Activated CD4-positive, alpha-beta T cell treated with anti-CD3 and anti-CD28 coated beads, Interleukin-2, Interleukin-4, amounts not matched to agents 100 ng/mL and 50 ng/mL, durations not matched to agents 16 hours and 8 hours (primary cell): Measurements from ENCODE around the gene POC1A.

ENCODE experiments used
- DNase-seq: peaks from one replicate; pipeline ENCODE4 v3.0.0-alpha.2; 2020; ENCODE audit warnings: low spot score

POC1A gene

GRCh38 chr3:52084216-52084945, 69.8 kb downstream of the POC1A start:
- DNase-seq = no peak

GRCh38 chr3:52083556-52084087, 70.6 kb downstream of the POC1A start:
- no peak for DNase-seq

- no peak for DNase-seq
Observed at GRCh38 chr3:52082951-52083350, 71.3 kb downstream of the POC1A start.

- DNase-seq = no peak
Observed at GRCh38 chr3:52080830-52081719, 73.1 kb downstream of the POC1A start.

- no peak for DNase-seq
Observed at GRCh38 chr3:52079958-52080357, 74.3 kb downstream of the POC1A start.

GRCh38 chr3:52078781-52079560, 75.3 kb downstream of the POC1A start:
- no peak for DNase-seq

DNA sequence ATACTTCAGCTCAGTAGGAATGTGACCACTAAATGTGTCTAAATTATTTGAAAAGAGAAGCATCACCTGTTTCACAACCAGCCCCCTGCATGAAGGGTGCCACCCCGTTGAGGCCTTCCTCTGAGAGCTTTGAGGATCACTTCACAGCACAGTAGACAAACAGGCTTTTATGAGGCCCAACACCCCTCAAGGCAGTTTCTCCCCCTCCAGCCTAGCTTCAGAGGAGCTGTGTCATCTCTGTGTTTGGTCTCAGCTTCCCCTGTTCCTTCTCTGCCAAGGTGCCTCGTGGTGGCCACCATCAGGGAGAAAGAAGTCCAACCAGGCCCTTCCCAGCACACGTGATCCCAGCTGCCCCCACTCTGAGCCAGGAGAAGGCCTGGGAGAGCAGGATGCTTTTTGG, 76.3 kb downstream of the POC1A start:
- no peak for DNase-seq

GRCh38 chr3:52076896-52077780, 77.1 kb downstream of the POC1A start:
- DNase-seq = no peak

- DNase-seq = no peak
Observed at GRCh38 chr3:52073490-52073889, 80.7 kb downstream of the POC1A start.

DNA sequence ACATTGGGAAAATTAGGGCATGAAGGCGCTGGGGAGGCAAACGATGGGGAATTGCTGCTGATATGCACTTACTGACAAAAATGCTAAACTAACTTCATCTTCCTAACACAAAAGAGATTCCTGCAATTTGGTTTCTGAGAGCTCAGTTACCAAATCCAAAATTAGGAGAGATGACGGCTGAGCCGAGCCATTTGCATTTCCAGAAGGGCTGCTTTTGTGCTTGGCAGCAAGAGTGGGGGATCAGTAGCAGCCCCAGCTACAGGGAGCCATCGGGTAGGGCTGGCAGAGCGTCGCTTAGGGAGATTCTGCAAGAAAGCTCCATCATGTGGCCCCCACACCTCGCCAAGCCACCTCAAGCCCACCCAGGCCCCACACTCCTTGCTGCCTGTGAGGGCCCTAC, 81.8 kb downstream of the POC1A start:
- no peak for DNase-seq

DNA sequence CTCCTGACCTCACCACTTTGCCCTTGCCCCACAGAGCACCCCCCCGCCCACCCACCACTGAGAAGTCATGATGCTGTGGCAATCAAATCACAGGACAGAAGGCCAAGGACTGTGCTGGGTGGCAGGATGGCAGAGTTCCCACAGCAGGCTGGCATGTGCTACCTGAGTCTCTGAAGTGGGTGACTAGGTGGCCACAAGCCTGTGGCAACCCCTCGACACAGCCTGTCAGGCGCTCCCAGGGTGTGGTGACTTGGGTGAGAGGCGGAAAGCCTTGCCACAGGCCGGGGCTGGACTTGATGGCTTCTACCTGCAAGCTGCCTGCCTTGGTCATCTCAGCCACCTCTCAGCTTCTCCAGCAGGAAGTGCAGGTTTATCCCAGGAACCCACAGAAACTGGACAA, 82.2 kb downstream of the POC1A start:
- DNase-seq = no peak

GRCh38 chr3:52070724-52071621, 83.2 kb downstream of the POC1A start:
- no peak for DNase-seq

- DNase-seq = no peak
Observed at GRCh38 chr3:52069855-52070254, 84.4 kb downstream of the POC1A start.

- DNase-seq = no peak
Observed at GRCh38 chr3:52069135-52069534, 85.1 kb downstream of the POC1A start.

GRCh38 chr3:52068730-52069129, 85.5 kb downstream of the POC1A start:
- DNase-seq = no peak

GRCh38 chr3:52068055-52068571, 86.1 kb downstream of the POC1A start:
- no peak for DNase-seq

DNA sequence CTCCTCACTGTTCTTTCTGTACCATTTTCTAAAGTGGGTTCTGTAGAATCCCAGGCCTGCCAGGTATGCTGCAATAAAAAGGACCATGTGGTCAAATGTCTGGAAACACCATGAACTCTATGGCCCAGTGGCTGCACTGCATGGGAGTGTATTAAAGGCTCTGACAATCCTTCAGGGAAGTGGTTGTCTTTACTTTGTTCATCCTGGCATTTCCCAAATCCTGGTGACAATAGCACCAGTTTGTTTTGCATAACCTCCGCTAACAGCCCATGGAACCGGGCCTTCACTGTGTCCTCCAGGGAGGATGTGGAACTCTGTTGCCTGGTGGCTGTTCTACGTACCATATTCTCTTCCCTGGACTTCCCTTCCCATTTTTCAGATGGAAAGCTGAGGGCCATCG, 86.7 kb downstream of the POC1A start:
- no peak for DNase-seq

- no peak for DNase-seq
Observed at GRCh38 chr3:52067046-52067445, 87.2 kb downstream of the POC1A start.

DNA sequence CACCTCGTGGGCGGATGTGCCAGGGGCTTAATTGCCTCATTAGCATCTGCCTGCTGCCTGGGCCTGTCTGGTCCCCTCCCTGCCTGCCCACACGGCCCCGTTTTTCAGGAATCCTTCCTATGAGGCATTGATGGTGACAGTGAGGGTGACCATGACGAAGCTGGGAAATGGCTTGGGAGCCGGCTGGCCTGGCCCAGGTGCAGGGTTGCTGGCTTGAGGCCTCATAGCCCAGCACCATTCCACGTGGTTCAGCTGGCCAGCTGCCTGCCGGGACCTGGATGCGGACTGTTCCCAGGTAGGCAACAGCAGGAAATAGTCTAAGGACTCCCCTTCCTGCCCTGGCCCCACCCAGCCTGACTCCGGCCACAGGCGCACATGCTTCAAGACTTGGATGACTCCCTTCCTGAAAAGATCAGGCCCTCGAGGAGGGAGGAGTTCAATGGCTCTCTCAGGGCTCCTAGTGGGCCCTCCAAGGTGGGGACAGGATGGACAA, 88.9 kb downstream of the POC1A start:
- DNase-seq = no peak

GRCh38 chr3:52064561-52064960, 89.7 kb downstream of the POC1A start:
- no peak for DNase-seq
